IMR-90 (cell line): Measurements from ENCODE around the gene SMARCC2. TPM values are rescaled to one million over a fixed set of nuclear protein-coding genes. Genes with fewer than 3 reads are reported as not detected.

Source experiments
- ATAC-seq: fragments of 200-7000 bp; cut with Tn5 transposase; 2 replicates; pipeline ENCODE4 v1.9.1; 2020; ENCODE audit warnings: low read depth, mild to moderate bottlenecking, moderate library complexity
- BruUV-seq: library from RNA; stranded (reverse); fragments of 400-500 nt; replicated peaks from 2 replicates; lab custom pipeline; 2021; lab: Mats Ljungman, UMichigan
- CTCF ChIA-PET: fragments of 300-600 bp; formaldehyde crosslinking; extraction: SDS; loops from one replicate; lab custom pipeline; 2021; ENCODE audit warnings: antibody characterized with exemption; lab: Yijun Ruan, JAX
- POLR2A ChIA-PET: fragments of 300-600 bp; sonication (Branson Sonifier 250); formaldehyde crosslinking; loops from one replicate; lab custom pipeline; 2022; ENCODE audit warnings: antibody characterized with exemption; ENCODE audit not compliant: unreplicated experiment; lab: Charles Lee
- DNase-seq: peaks from one replicate; pipeline ENCODE4 v3.0.0; 2013
- H2AFZ ChIP-seq: replicated peaks from 2 replicates; pipeline ENCODE3; 2013; ENCODE audit warnings: low read length, mild to moderate bottlenecking; ENCODE audit not compliant: poor library complexity
- H2AK5ac ChIP-seq: 2 replicates; pipeline ENCODE4 v1.6.1; 2013; ENCODE audit warnings: low read depth, low read length, inconsistent platforms
- H2AK9ac ChIP-seq: replicated peaks from 2 replicates; pipeline ENCODE3; 2013; ENCODE audit warnings: mild to moderate bottlenecking, low read depth, low read length, moderate library complexity; ENCODE audit not compliant: poor library complexity
- H2BK120ac ChIP-seq: 2 replicates; pipeline ENCODE4 v1.6.1; 2013; ENCODE audit warnings: low read depth, low read length, inconsistent platforms
- H2BK15ac ChIP-seq: 3 replicates; pipeline ENCODE4 v1.6.1; 2013; ENCODE audit warnings: low read depth, low read length, inconsistent platforms
- H2BK20ac ChIP-seq: 2 replicates; pipeline ENCODE4 v1.6.1; 2013; ENCODE audit warnings: low read depth, mild to moderate bottlenecking, inconsistent platforms, low read length, moderate library complexity
- H2BK5ac ChIP-seq: 2 replicates; pipeline ENCODE4 v1.6.1; 2013; ENCODE audit warnings: mild to moderate bottlenecking, low read depth, low read length, inconsistent platforms; ENCODE audit not compliant: poor library complexity, severe bottlenecking
- H3K14ac ChIP-seq: replicated peaks from 2 replicates; pipeline ENCODE4 v1.6.1; 2013; ENCODE audit warnings: low read depth, low read length, inconsistent platforms
- H3K18ac ChIP-seq: 2 replicates; pipeline ENCODE4 v1.6.1; 2013; ENCODE audit warnings: low read depth, low read length, control low read depth
- H3K23ac ChIP-seq: 2 replicates; pipeline ENCODE4 v1.6.1; 2013; ENCODE audit warnings: low read depth, low read length, inconsistent platforms
- H3K27ac ChIP-seq: 2 replicates; pipeline ENCODE4 v1.5.1; 2013; ENCODE audit warnings: mild to moderate bottlenecking, control low read depth, low read length; ENCODE audit not compliant: insufficient read depth
- H3K27me3 ChIP-seq: 2 replicates; pipeline ENCODE4 v1.6.1; 2013; ENCODE audit warnings: low read length; ENCODE audit not compliant: control insufficient read depth, insufficient read depth
- H3K36me3 ChIP-seq: 2 replicates; pipeline ENCODE4 v1.6.1; 2013; ENCODE audit warnings: low read length, mixed read lengths; ENCODE audit not compliant: control insufficient read depth, insufficient read depth
- H3K4ac ChIP-seq: 2 replicates; pipeline ENCODE4 v1.6.1; 2013; ENCODE audit warnings: low read depth, low read length, inconsistent platforms
- H3K4me1 ChIP-seq: 2 replicates; pipeline ENCODE4 v1.6.1; 2013; ENCODE audit warnings: low read length, mixed read lengths; ENCODE audit not compliant: control insufficient read depth, insufficient read depth
- H3K4me2 ChIP-seq: 2 replicates; pipeline ENCODE4 v1.6.1; 2013; ENCODE audit warnings: low read depth, mild to moderate bottlenecking, control low read depth, low read length, moderate library complexity
- H3K4me3 ChIP-seq: 2 replicates; pipeline ENCODE4 v1.5.1; 2013; ENCODE audit warnings: low read depth, mild to moderate bottlenecking, control low read depth, low read length, moderate library complexity; ENCODE audit not compliant: insufficient read depth
- H3K56ac ChIP-seq: 2 replicates; pipeline ENCODE4 v1.6.1; 2013; ENCODE audit warnings: low read length, inconsistent platforms; ENCODE audit not compliant: insufficient read depth; ENCODE audit errors: extremely low read depth
- H3K79me1 ChIP-seq, 2 experiments: 2 replicates each; pipeline ENCODE4 v1.6.1; 2013; ENCODE audit warnings: low read length in 2 of 2, inconsistent platforms in 1 of 2, low read depth in 1 of 2
- H3K9ac ChIP-seq: 2 replicates; pipeline ENCODE4 v1.6.1; 2013; ENCODE audit warnings: low read depth, low read length, control low read depth
- H3K9me1 ChIP-seq: 2 replicates; pipeline ENCODE4 v1.6.1; 2013; ENCODE audit warnings: low read length, inconsistent platforms; ENCODE audit not compliant: insufficient read depth
- H3K9me3 ChIP-seq: 2 replicates; pipeline ENCODE4 v1.6.1; 2013; ENCODE audit warnings: low read length; ENCODE audit not compliant: control insufficient read depth, insufficient read depth
- H4K20me1 ChIP-seq: 2 replicates; pipeline ENCODE4 v1.6.1; 2013; ENCODE audit warnings: low read length, inconsistent platforms; ENCODE audit not compliant: insufficient read depth
- H4K5ac ChIP-seq: 2 replicates; pipeline ENCODE4 v1.6.1; 2013; ENCODE audit warnings: mild to moderate bottlenecking, low read depth, low read length, control low read depth
- H4K8ac ChIP-seq, 2 experiments: 2 replicates each; pipeline ENCODE4 v1.6.1; 2013; ENCODE audit warnings: low read depth in 2 of 2, low read length in 2 of 2, control low read depth in 1 of 2, inconsistent platforms in 1 of 2
- H4K91ac ChIP-seq: 2 replicates; pipeline ENCODE4 v1.6.1; 2013; ENCODE audit warnings: low read depth, low read length, inconsistent platforms; ENCODE audit not compliant: insufficient read depth
- BHLHE40 ChIP-seq: fragments of 150-350 bp; IDR thresholded peaks from 2 replicates; pipeline ENCODE4 v1.6.1; 2016; ENCODE audit warnings: mild to moderate bottlenecking, low read depth, low read length
- CEBPB ChIP-seq: IDR thresholded peaks from 2 replicates; pipeline ENCODE4 v1.6.1; 2012; ENCODE audit warnings: low read depth, low read length, improper control_type of control experiment
- CTCF ChIP-seq: conservative IDR thresholded peaks from 2 replicates; pipeline ENCODE4 v1.5.1; 2012; ENCODE audit warnings: mild to moderate bottlenecking, low read depth, low read length, improper control_type of control experiment
- ELK1 ChIP-seq: fragments of 150-350 bp; IDR thresholded peaks from 2 replicates; pipeline ENCODE4 v1.6.1; 2016; ENCODE audit warnings: low read depth, mild to moderate bottlenecking, low read length, moderate library complexity, borderline replicate concordance
- MAFK ChIP-seq: IDR thresholded peaks from 2 replicates; pipeline ENCODE4 v1.6.1; 2012; ENCODE audit warnings: low read depth, low read length, improper control_type of control experiment
- MAZ ChIP-seq: IDR thresholded peaks from 2 replicates; pipeline ENCODE4 v1.6.1; 2012; ENCODE audit warnings: low read depth, mild to moderate bottlenecking, low read length, improper control_type of control experiment, moderate library complexity, borderline replicate concordance
- NFE2L2 ChIP-seq: fragments of 150-350 bp; IDR thresholded peaks from 2 replicates; pipeline ENCODE4 v1.6.1; 2016; ENCODE audit warnings: low read depth, mild to moderate bottlenecking, low read length
- POLR2A ChIP-seq: IDR thresholded peaks from 2 replicates; pipeline ENCODE4 v1.6.1; 2012; ENCODE audit warnings: mild to moderate bottlenecking, low read depth, low read length
- RFX5 ChIP-seq: IDR thresholded peaks from 2 replicates; pipeline ENCODE4 v1.8.0; 2012; ENCODE audit warnings: low read depth, mild to moderate bottlenecking, low read length, moderate library complexity
- SMC3 ChIP-seq: fragments of 150-350 bp; IDR thresholded peaks from 2 replicates; pipeline ENCODE4 v1.6.1; 2016; ENCODE audit warnings: low read depth, mild to moderate bottlenecking, antibody characterized with exemption, low read length, moderate library complexity
- WGBS, 2 experiments: methylation state at CpG; one replicate each; pipeline versions ENCODE4 v1.1.5 to v1.1.7; 2013; ENCODE audit warnings: missing lambda C conversion rate in 2 of 2; ENCODE audit not compliant: insufficient read length in 1 of 2; ENCODE audit errors: extremely low coverage in 2 of 2; 5-methylcytosine and 5-hydroxymethylcytosine counted together
- dilution Hi-C: fragments of 300-500 bp; cut with HindIII; formaldehyde crosslinking; loops from one replicate; pipeline ENCODE4 v1.14.3; 2018; ENCODE audit warnings: low sequenced_read_pairs; ENCODE audit not compliant: unreplicated experiment
- in situ Hi-C: fragments of 300-500 bp; cut with MboI; formaldehyde crosslinking; loops from 3 replicates; pipeline ENCODE4 v1.14.3; 2019; ENCODE audit warnings: low sequenced_read_pairs, inconsistent platforms, mixed read lengths
- intact Hi-C: fragments of 100-400 bp; cut with micrococcal nuclease; formaldehyde crosslinking; loops from 2 replicates; pipeline ENCODE4 v1.10.0; 2022
- polyA plus RNA-seq, 3 experiments: library from polyadenylated mRNA; depleted of rRNA; stranded (reverse); fragments of >200 nt; gene quantifications; 2 replicates each; pipeline ENCODE4 v1.2.3, GENCODE V29; 2012; ENCODE audit warnings: low replicate concordance in 1 of 3
- total RNA-seq: library from RNA; depleted of rRNA; stranded (reverse); fragments of >200 nt; gene quantifications from 2 replicates; pipeline ENCODE4 v1.2.3, GENCODE V29; 2012

SMARCC2 gene
- total and polyA plus RNA-seq, 2 of the 4 experiments (the other 2 are of a cell fraction): 42.3 to 43.8 TPM

GRCh38 chr12:56162468-56163290 lies 26.6 kb downstream of the SMARCC2 start:
- intact Hi-C loops: no loop called here
- no peak overlapping the region for H3K56ac ChIP-seq
- no peak overlapping the region for H3K4me2 ChIP-seq
- H3K18ac ChIP-seq: no peak overlapping the region
- H4K20me1 ChIP-seq: peaks cover 69% of the 10 kb centered on the region
- no peak overlapping the region for H4K8ac ChIP-seq
- H3K4ac ChIP-seq: no peak overlapping the region
- H3K4me1 ChIP-seq: peaks cover 13% of the 10 kb centered on the region
- no peak overlapping the region for H2AK5ac ChIP-seq
- H2BK20ac ChIP-seq: no peak overlapping the region
- ATAC-seq: no peak
- H3K27ac ChIP-seq: no peak overlapping the region
- peaks cover 14 to 45% of the 10 kb centered on the region in 2 experiments for H3K79me1 ChIP-seq
- no peak for DNase-seq
- H2BK120ac ChIP-seq: no peak overlapping the region
- no peak overlapping the region for H3K14ac ChIP-seq
- no peaks in the 10 kb centered on the region for H3K9me3 ChIP-seq
- H4K91ac ChIP-seq: no peak overlapping the region
- peak overlapping the region; percentile 35 for H2AK9ac ChIP-seq
- dilution Hi-C loops: no loop called here
- no CpG with 5 or more reads among the region's 11 CpGs for WGBS, 2 experiments
- TF ChIP-seq MAZ (no peak), BHLHE40 (no peak), SMC3 (no peak), RFX5 (no peak), NFE2L2 (no peak), POLR2A (no peak), ELK1 (no peak), CEBPB (no peak), MAFK (no peak), CTCF (no peak)
- no peaks in the 10 kb centered on the region; the same call in 1 of the 2 replicates for H3K9me1 ChIP-seq
- H2BK15ac ChIP-seq: no peak overlapping the region
- BruUV-seq: TSS peak; percentile 91
- H2BK5ac ChIP-seq: no peak overlapping the region
- peaks cover 73% of the 10 kb centered on the region for H3K36me3 ChIP-seq
- no peaks in the 10 kb centered on the region for H3K27me3 ChIP-seq
- in situ Hi-C loops: no loop called here
- no peak overlapping the region for H3K9ac ChIP-seq
- no peak overlapping the region for H2AFZ ChIP-seq
- H3K4me3 ChIP-seq: no peak overlapping the region
- ChIA-PET CTCF (interaction anchor here (0.5 to 2.0 kb wide), 2 partner anchors 23 to 27 kb away, joined by 4 to 8 read pairs; partner anchors contain the start of gene SMARCC2), POLR2A (interaction anchor here (0.6 to 1.7 kb wide), 4 partner anchors 13 to 43 kb away, joined by 3 to 7 read pairs (median 5); no protein-coding TSS in a partner anchor)
- H4K5ac ChIP-seq: no peak overlapping the region
- 0 out of 2 replicates have a peak overlapping the region, but pooled peaks have one; percentile 3 for H3K23ac ChIP-seq
